ENCODE results near the gene BTBD1. TPM values are rescaled to one million over a fixed set of nuclear protein-coding genes. Genes with fewer than 3 reads are reported as not detected.

BTBD1 gene
- total RNA-seq, 2 donors from 2014 or later: 62.3 to 73.4 TPM

GRCh38 chr15:82978438-82978837 is 88.6 kb downstream of the BTBD1 start:
- DNase-seq (ENCODE audit: low spot score): no peak
- H3K27ac ChIP-seq: no peak overlapping the region
- TF ChIP-seq, protein P1, sequence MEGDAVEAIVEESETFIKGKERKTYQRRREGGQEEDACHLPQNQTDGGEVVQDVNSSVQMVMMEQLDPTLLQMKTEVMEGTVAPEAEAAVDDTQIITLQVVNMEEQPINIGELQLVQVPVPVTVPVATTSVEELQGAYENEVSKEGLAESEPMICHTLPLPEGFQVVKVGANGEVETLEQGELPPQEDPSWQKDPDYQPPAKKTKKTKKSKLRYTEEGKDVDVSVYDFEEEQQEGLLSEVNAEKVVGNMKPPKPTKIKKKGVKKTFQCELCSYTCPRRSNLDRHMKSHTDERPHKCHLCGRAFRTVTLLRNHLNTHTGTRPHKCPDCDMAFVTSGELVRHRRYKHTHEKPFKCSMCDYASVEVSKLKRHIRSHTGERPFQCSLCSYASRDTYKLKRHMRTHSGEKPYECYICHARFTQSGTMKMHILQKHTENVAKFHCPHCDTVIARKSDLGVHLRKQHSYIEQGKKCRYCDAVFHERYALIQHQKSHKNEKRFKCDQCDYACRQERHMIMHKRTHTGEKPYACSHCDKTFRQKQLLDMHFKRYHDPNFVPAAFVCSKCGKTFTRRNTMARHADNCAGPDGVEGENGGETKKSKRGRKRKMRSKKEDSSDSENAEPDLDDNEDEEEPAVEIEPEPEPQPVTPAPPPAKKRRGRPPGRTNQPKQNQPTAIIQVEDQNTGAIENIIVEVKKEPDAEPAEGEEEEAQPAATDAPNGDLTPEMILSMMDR (IDR thresholded peaks at IDR 0.05): no peak
- no peak overlapping the region for H3K4me3 ChIP-seq
- H3K9me3 ChIP-seq: no peaks in the 10 kb centered on the region
- no peak for ATAC-seq (ENCODE audit: insufficient number of reproducible peaks, low FRiP score, low read depth)
- no peaks in the 10 kb centered on the region for H3K36me3 ChIP-seq
- H3K27me3 ChIP-seq (replicated peaks; ENCODE audit: insufficient read depth): no peaks in the 10 kb centered on the region
- no peaks in the 10 kb centered on the region for H3K4me1 ChIP-seq (ENCODE audit: control insufficient read depth in 1 of 2, low read depth in 2 of 2)

DNA sequence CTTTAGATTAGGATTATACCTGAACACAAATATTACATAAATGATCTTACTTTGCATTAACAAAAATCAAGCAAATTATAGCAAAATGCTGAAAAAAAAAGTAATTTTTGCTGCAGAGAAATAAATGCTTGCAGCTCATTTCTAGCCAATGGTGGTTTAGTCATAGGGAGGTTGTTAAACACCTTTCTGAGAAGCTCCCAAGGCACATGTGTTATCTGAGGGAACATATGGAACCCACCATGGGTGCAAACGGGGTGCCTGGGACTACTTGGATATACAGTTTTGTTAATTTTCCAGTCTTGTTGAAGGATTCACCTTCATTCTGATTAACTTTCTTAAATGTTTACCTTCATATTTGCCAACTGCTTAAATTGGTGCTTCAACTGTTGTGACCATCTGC is 90.0 kb downstream of the BTBD1 start:
- H3K27me3 ChIP-seq (replicated peaks; ENCODE audit: insufficient read depth): no peaks in the 10 kb centered on the region
- ATAC-seq (ENCODE audit: insufficient number of reproducible peaks, low FRiP score, low read depth) (no peak), DNase-seq (ENCODE audit: low spot score) (no peak)
- H3K36me3 ChIP-seq: no peaks in the 10 kb centered on the region
- H3K4me3 ChIP-seq: no peak overlapping the region
- H3K9me3 ChIP-seq: no peaks in the 10 kb centered on the region
- no peaks in the 10 kb centered on the region for H3K4me1 ChIP-seq (ENCODE audit: control insufficient read depth in 1 of 2, low read depth in 2 of 2)
- H3K27ac ChIP-seq: no peak overlapping the region
- TF ChIP-seq, protein P1 (IDR thresholded peaks at IDR 0.05): no peak

GRCh38 chr15:82972990-82973389 is 94.1 kb downstream of the BTBD1 start:
- ATAC-seq (ENCODE audit: insufficient number of reproducible peaks, low FRiP score, low read depth) (no peak), DNase-seq (ENCODE audit: low spot score) (no peak)
- TF ChIP-seq, protein P1 (IDR thresholded peaks at IDR 0.05): no peak
- Histone ChIP-seq H3K4me1 (ENCODE audit: control insufficient read depth in 1 of 2, low read depth in 2 of 2) (peaks cover 0 to 8% of the 10 kb centered on the region in 2 donors), H3K36me3 (no peaks in the 10 kb centered on the region), H3K4me3 (no peak overlapping the region), H3K9me3 (no peaks in the 10 kb centered on the region), H3K27ac (no peak overlapping the region), H3K27me3 (replicated peaks; ENCODE audit: insufficient read depth) (no peaks in the 10 kb centered on the region)

- TF ChIP-seq, protein P1 (IDR thresholded peaks at IDR 0.05): no peak
- H3K27me3 ChIP-seq (replicated peaks; ENCODE audit: insufficient read depth): no peaks in the 10 kb centered on the region
- no peak overlapping the region for H3K4me3 ChIP-seq
- H3K9me3 ChIP-seq: no peaks in the 10 kb centered on the region
- no peak overlapping the region for H3K27ac ChIP-seq
- H3K4me1 ChIP-seq (ENCODE audit: control insufficient read depth in 1 of 2, low read depth in 2 of 2): peaks cover 0 to 8% of the 10 kb centered on the region in 2 donors
- no peak for DNase-seq (ENCODE audit: low spot score)
- no peaks in the 10 kb centered on the region for H3K36me3 ChIP-seq
- ATAC-seq (ENCODE audit: insufficient number of reproducible peaks, low FRiP score, low read depth): no peak
Observed at GRCh38 chr15:82971218-82971984, 95.7 kb downstream of the BTBD1 start.

DNA sequence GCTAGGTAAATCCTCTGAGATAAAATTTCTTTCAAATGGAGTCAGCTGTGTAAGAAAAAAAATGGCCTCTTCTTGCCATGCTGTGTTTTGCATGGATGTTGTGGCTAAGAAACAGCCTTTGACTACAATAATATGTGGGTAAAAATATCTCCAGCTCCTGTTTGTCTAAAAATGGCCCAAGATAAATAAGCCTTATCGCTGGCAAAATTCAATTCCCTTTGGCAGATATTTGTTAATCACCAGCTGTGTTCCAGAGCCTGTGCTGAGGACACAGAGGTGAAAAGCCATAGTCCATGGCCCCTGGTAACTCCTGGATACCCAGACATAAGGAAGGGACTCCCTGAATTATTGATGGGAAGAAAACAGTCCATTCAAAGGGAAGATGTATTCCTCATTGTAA is 96.4 kb downstream of the BTBD1 start:
- TF ChIP-seq, protein P1 (IDR thresholded peaks at IDR 0.05): no peak
- ATAC-seq (ENCODE audit: insufficient number of reproducible peaks, low FRiP score, low read depth) (no peak), DNase-seq (ENCODE audit: low spot score) (no peak)
- Histone ChIP-seq H3K27ac (no peak overlapping the region), H3K36me3 (no peaks in the 10 kb centered on the region), H3K9me3 (no peaks in the 10 kb centered on the region), H3K4me1 (ENCODE audit: control insufficient read depth in 1 of 2, low read depth in 2 of 2) (peaks cover 0 to 8% of the 10 kb centered on the region in 2 donors), H3K4me3 (no peak overlapping the region), H3K27me3 (replicated peaks; ENCODE audit: insufficient read depth) (no peaks in the 10 kb centered on the region)
